Adrenal gland (tissue), 12 donors: ENCODE results near the gene ITCH. TPM values are rescaled to one million over a fixed set of nuclear protein-coding genes. Genes with fewer than 3 reads are reported as not detected.

Experiments used
- DNase-seq, 7 donors: peaks; one replicate each; pipeline ENCODE4 v3.0.0-alpha.2; 2019 to 2020
- H3K27ac ChIP-seq, 5 donors: fragments of 200-600 bp; sonication (generic) in 4 of 5; 1 replicate in 3 of 5; 2 replicates in 2 of 5; pipeline versions ENCODE4 v1.5.1 to v1.8.0; 2016 to 2020; ENCODE audit warnings: mild to moderate bottlenecking in 1 of 5
- H3K27me3 ChIP-seq: fragments of 200-600 bp; 2 replicates; pipeline ENCODE4 v1.8.0; 2021
- H3K36me3 ChIP-seq, 2 donors: fragments of 200-600 bp; replicated peaks in 1 of 2; 1 replicate in 1 of 2; 2 replicates in 1 of 2; pipeline versions ENCODE4 v1.5.1 to v1.8.0; 2018 to 2022
- H3K4me1 ChIP-seq, 2 donors: fragments of 200-600 bp; replicated peaks in 1 of 2; 1 replicate in 1 of 2; 2 replicates in 1 of 2; pipeline versions ENCODE4 v1.5.1 to v1.8.0; 2018 to 2021
- H3K4me3 ChIP-seq, 4 donors: fragments of 200-600 bp; sonication (generic) in 3 of 4; one replicate each; pipeline ENCODE4 v1.5.1; 2016 to 2018
- H3K9me3 ChIP-seq, 3 donors: fragments of 200-600 bp; sonication (generic) in 1 of 3; replicated peaks in 1 of 3; 1 replicate in 2 of 3; 2 replicates in 1 of 3; pipeline versions ENCODE4 v1.5.1 to v1.8.0; 2016 to 2021
- POLR2A ChIP-seq, 2 donors: fragments of 450-650 bp; IDR thresholded peaks; one replicate each; pipeline ENCODE4 v1.6.1; 2017; ENCODE audit warnings: antibody characterized with exemption in 2 of 2, mild to moderate bottlenecking in 2 of 2, moderate library complexity in 1 of 2
- WGBS, 4 donors: extraction: QIAGEN DNeasy Blood & Tissue Kit in 2 of 4; methylation state at CpG; one replicate each; pipeline versions ENCODE4 v1.1.5 to v1.1.7; 2013 to 2017; 5-methylcytosine and 5-hydroxymethylcytosine counted together
- intact Hi-C, 2 donors: fragments of 100-400 bp; cut with DNase I; formaldehyde crosslinking; loops; one replicate each; pipeline versions ENCODE4 v1.14.1 to v1.15.0; 2022 to 2023
- polyA plus RNA-seq, 3 donors: library from polyadenylated mRNA; stranded (reverse); fragments of 200-250 nt in 2 of 3; fragments of 350-450 nt in 1 of 3; fragmentation: Illumina TruSeq in 1 of 3; extraction: RNeasy Lipid Tissue Mini Kit (QIAGEN cat#74804) in 1 of 3; gene quantifications; one replicate each; pipeline ENCODE4 v1.2.3, GENCODE V29; 2013 to 2014
- total RNA-seq, 9 donors: library from RNA; depleted of rRNA in 4 of 9; stranded (reverse); fragments of >200 nt in 4 of 9; fragments of 120-200 nt in 1 of 9; fragmentation: NEBNext Ultra II Directional in 1 of 9; extraction: Animal tissue kit (Norgen Biotek cat#: 25700) in 1 of 9; gene quantifications; one replicate each; pipeline versions ENCODE4 v1.1.0 to v1.2.4, GENCODE V29; 2013 to 2023
- TF ChIP-seq, protein P1 (sequence below), 6 experiments: fragments of 450-650 bp in 4 of 6; fragments of 200-600 bp in 2 of 6; sonication (generic) in 1 of 6; IDR thresholded peaks; 1 replicate in 5 of 6; 2 replicates in 1 of 6; pipeline versions ENCODE4 v1.5.1 to v1.8.0; 2016 to 2021; ENCODE audit warnings: antibody characterized with exemption in 6 of 6, mild to moderate bottlenecking in 2 of 6, moderate library complexity in 1 of 6
- donor health status: healthy with polysubstance abuse.
- donor health status: Bipolar disorder and iron deficiency.
- donor health status: DM: yes; HTN: yes; CAD: no.
- donor health status: DM: no; HTN: no; CAD: no.
- donor health status: DM: no; HTN: no; CAD: no.
- donor health status: DM: yes; HTN: yes; CAD: no.

Gene ITCH
- total and polyA plus RNA-seq, 12 donors: 5.8 to 67.6 (median 52.7) TPM

- 61 to 85% (median 73%) methylated on average over 7 to 8 of the region's 8 CpGs for WGBS, 4 donors
- Histone ChIP-seq H3K36me3 (peaks cover 0 to 77% of the 10 kb centered on the region in 2 donors), H3K27ac (no peak overlapping the region), H3K9me3 (no peaks in the 10 kb centered on the region), H3K4me3 (no peak overlapping the region), H3K27me3 (no peaks in the 10 kb centered on the region), H3K4me1 (peaks cover 0 to 7% of the 10 kb centered on the region in 2 donors)
- no peak for TF ChIP-seq POLR2A (IDR thresholded peaks at IDR 0.05)
- TF ChIP-seq, protein P1, sequence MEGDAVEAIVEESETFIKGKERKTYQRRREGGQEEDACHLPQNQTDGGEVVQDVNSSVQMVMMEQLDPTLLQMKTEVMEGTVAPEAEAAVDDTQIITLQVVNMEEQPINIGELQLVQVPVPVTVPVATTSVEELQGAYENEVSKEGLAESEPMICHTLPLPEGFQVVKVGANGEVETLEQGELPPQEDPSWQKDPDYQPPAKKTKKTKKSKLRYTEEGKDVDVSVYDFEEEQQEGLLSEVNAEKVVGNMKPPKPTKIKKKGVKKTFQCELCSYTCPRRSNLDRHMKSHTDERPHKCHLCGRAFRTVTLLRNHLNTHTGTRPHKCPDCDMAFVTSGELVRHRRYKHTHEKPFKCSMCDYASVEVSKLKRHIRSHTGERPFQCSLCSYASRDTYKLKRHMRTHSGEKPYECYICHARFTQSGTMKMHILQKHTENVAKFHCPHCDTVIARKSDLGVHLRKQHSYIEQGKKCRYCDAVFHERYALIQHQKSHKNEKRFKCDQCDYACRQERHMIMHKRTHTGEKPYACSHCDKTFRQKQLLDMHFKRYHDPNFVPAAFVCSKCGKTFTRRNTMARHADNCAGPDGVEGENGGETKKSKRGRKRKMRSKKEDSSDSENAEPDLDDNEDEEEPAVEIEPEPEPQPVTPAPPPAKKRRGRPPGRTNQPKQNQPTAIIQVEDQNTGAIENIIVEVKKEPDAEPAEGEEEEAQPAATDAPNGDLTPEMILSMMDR (IDR thresholded peaks at IDR 0.05): no peak
- intact Hi-C loops: no loop called here
- peak in 2 of 7 donors; percentile 8 to 42 for DNase-seq
These were observed 169.2 kb downstream of the ITCH start for GRCh38 chr20:34532320-34532719.

DNA sequence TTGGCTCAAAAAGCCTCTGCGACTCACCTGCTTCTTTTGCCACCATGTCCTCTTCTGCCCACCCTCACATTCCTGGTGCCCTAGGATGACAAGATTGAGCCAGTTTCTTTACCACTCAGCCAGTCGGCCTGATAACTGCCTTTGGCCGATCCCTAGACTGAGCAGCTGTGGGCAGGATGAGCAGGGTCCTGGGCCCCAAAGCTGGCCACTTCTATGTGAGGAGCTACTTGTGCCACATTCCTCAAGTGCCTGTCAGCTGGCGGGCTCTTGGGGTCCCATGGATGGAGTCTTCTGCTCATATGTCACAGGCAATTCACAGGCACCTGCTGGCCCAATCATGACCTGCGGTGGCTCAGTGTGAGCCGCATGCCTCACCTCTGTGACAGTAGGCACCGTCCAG lies 169.7 kb downstream of the ITCH start:
- H3K4me3 ChIP-seq: no peak overlapping the region
- DNase-seq: peak in 2 of 7 donors; percentile 11 to 43
- H3K9me3 ChIP-seq: no peaks in the 10 kb centered on the region
- no peak overlapping the region for H3K27ac ChIP-seq
- 90 to 98% (median 95%) methylated on average over 4 to 7 of the region's 7 CpGs for WGBS, 4 donors
- H3K4me1 ChIP-seq: peaks cover 0 to 7% of the 10 kb centered on the region in 2 donors
- intact Hi-C loops: no loop called here
- TF ChIP-seq POLR2A (IDR thresholded peaks at IDR 0.05): no peak
- TF ChIP-seq, protein P1 (IDR thresholded peaks at IDR 0.05): no peak
- H3K36me3 ChIP-seq: peaks cover 0 to 77% of the 10 kb centered on the region in 2 donors
- no peaks in the 10 kb centered on the region for H3K27me3 ChIP-seq

DNA sequence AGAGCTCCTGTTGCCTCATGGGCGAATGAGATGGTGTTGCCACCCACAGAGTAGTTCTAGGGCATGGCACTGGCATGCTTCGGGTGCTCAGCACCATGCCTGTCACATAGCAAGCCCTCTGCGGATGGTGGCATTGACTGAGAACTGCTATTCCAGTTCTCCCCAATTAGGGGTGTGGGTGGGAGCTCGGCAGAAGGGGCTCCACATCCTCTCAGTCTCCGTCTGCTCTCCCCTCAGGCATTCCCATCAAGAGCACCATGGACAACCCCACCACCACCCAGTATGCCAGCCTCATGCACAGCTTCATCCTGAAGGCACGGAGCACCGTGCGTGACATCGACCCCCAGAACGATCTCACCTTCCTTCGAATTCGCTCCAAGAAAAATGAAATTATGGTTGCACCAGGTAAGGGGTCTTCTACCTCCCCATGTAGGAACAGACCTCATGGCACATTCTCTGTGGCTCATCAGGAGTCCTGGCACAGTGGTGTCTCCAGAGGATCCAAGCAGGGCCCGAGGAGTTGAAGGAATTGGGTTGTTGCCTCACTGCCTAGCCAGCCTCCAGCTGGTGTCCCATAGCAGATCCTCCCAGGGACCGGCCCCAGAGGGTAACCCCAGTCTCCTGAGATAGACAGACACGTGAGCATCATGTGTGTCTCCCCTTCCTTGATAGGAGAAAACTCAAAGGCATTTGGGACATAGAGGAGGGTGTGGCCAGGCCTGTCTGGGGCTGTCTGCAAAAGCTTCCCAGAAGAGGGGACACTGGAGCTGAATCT lies 171.5 kb downstream of the ITCH start:
- H3K36me3 ChIP-seq: peaks cover 0 to 68% of the 10 kb centered on the region in 2 donors
- WGBS, 4 donors: 93 to 95% (median 94%) methylated on average over 12 to 15 of the region's 15 CpGs
- H3K4me1 ChIP-seq: no peaks in the 10 kb centered on the region
- TF ChIP-seq, protein P1 (IDR thresholded peaks at IDR 0.05): no peak
- no peak for TF ChIP-seq POLR2A (IDR thresholded peaks at IDR 0.05)
- H3K27me3 ChIP-seq: no peaks in the 10 kb centered on the region
- peak in 1 of 7 donors; percentile 11 for DNase-seq
- no peaks in the 10 kb centered on the region for H3K9me3 ChIP-seq
- H3K4me3 ChIP-seq: no peak overlapping the region
- H3K27ac ChIP-seq: no peak overlapping the region
- intact Hi-C loops: no loop called here

GRCh38 chr20:34535301-34535840 lies 172.3 kb downstream of the ITCH start:
- WGBS, 4 donors: 93 to 96% (median 94%) methylated on average over 15 of the region's 15 CpGs
- Histone ChIP-seq H3K4me3 (no peak overlapping the region), H3K9me3 (no peaks in the 10 kb centered on the region), H3K27ac (no peak overlapping the region), H3K27me3 (no peaks in the 10 kb centered on the region), H3K36me3 (peaks cover 0 to 68% of the 10 kb centered on the region in 2 donors), H3K4me1 (no peaks in the 10 kb centered on the region)
- no peak for DNase-seq
- intact Hi-C loops: no loop called here
- TF ChIP-seq, protein P1 (IDR thresholded peaks at IDR 0.05): no peak
- TF ChIP-seq POLR2A (IDR thresholded peaks at IDR 0.05): no peak
